K562 (cell line): ENCODE measurements around the gene DNAH9. TPM values are rescaled to one million over a fixed set of nuclear protein-coding genes. Genes with fewer than 3 reads are reported as not detected.

ENCODE experiments used
- ATAC-seq: fragments of 200-7000 bp; cut with Tn5 transposase; 3 replicates; pipeline ENCODE4 v1.9.1; 2020; ENCODE audit warnings: moderate library complexity
- BruUV-seq: library from RNA; stranded (reverse); fragments of 400-500 nt; replicated peaks from 2 replicates; lab custom pipeline; 2021; lab: Mats Ljungman, UMichigan
- CTCF ChIA-PET: fragments of 300-600 bp; formaldehyde crosslinking; extraction: SDS; loops from one replicate; lab custom pipeline; 2021; ENCODE audit warnings: low intra/inter-chr PET ratio; lab: Yijun Ruan, JAX
- POLR2A ChIA-PET: fragments of 300-600, 350-650 bp; sonication (Branson Sonifier 250); formaldehyde crosslinking; extraction: SDS; loops from one replicate; lab custom pipeline; 2021; ENCODE audit warnings: antibody characterized with exemption, inconsistent platforms; lab: Yijun Ruan, JAX
- DNase-seq, 4 experiments: peaks; one replicate each; pipeline versions ENCODE4 v3.0.0 to v3.0.0-alpha.2; 2011 to 2018; ENCODE audit warnings: low spot score in 3 of 4, mixed read lengths in 3 of 4; ENCODE audit errors: extremely low read depth in 1 of 4
- FAIRE-seq: peaks from 2 replicates; lab custom pipeline; 2011; peaks lifted over from hg19 to GRCh38; lab: Jason Lieb, UNC
- H2AFZ ChIP-seq: 2 replicates; pipeline ENCODE4 v1.6.0; 2011; ENCODE audit warnings: low read depth, low read length, control low read depth, inconsistent platforms
- H3K27ac ChIP-seq: fragments of 200-600 bp; 3 replicates; pipeline ENCODE4 v1.8.0; 2011; ENCODE audit warnings: low read depth, mild to moderate bottlenecking, control low read depth, inconsistent platforms, low read length, moderate library complexity, mixed read lengths; ENCODE audit errors: extremely low read depth
- H3K27me3 ChIP-seq, 2 experiments: fragments of 300-600 bp in 1 of 2; 2 replicates in 1 of 2; 3 replicates in 1 of 2; pipeline versions ENCODE4 v1.6.0 to v1.8.0; 2011; ENCODE audit warnings: inconsistent platforms in 2 of 2, low read length in 2 of 2, mild to moderate bottlenecking in 1 of 2, mixed read lengths in 1 of 2, moderate library complexity in 1 of 2; ENCODE audit not compliant: control insufficient read depth in 2 of 2, insufficient read depth in 2 of 2
- H3K36me3 ChIP-seq: fragments of 300-600 bp; 3 replicates; pipeline ENCODE4 v1.8.0; 2011; ENCODE audit warnings: mild to moderate bottlenecking, low read length, inconsistent platforms; ENCODE audit not compliant: control insufficient read depth, insufficient read depth
- H3K4me1 ChIP-seq, 2 experiments: fragments of 200-600 bp in 1 of 2; replicated peaks in 1 of 2; 2 replicates in 1 of 2; 3 replicates in 1 of 2; pipeline versions ENCODE4 v1.5.1 to v1.8.0; 2011; ENCODE audit warnings: inconsistent platforms in 2 of 2, low read length in 2 of 2, mild to moderate bottlenecking in 1 of 2, mixed read lengths in 1 of 2, moderate library complexity in 1 of 2; ENCODE audit not compliant: control insufficient read depth in 2 of 2, insufficient read depth in 2 of 2
- H3K4me2 ChIP-seq: 2 replicates; pipeline ENCODE4 v1.6.1; 2011; ENCODE audit warnings: low read length, control low read depth, inconsistent platforms, mixed read lengths; ENCODE audit not compliant: insufficient read depth
- H3K4me3 ChIP-seq: fragments of 200-600 bp; sonication (generic), shearing (Covaris generic); 2 replicates; pipeline ENCODE4 v1.5.1; 2016; ENCODE audit warnings: control low read depth, inconsistent platforms
- H3K79me2 ChIP-seq: fragments of 200-600 bp; 3 replicates; pipeline ENCODE4 v1.8.0; 2011; ENCODE audit warnings: low read length, inconsistent platforms; ENCODE audit not compliant: control insufficient read depth, insufficient read depth
- H3K9ac ChIP-seq, 2 experiments: 2 replicates each; pipeline versions ENCODE4 v1.6.0 to v1.6.1; 2011; ENCODE audit warnings: low read depth in 2 of 2, low read length in 2 of 2, control low read depth in 1 of 2, inconsistent platforms in 1 of 2, mild to moderate bottlenecking in 1 of 2, mixed read lengths in 1 of 2; ENCODE audit not compliant: insufficient read depth in 1 of 2
- H3K9me1 ChIP-seq: one replicate; pipeline ENCODE4 v1.6.0; 2011; ENCODE audit warnings: inconsistent platforms, mild to moderate bottlenecking, low read length, moderate library complexity; ENCODE audit not compliant: control insufficient read depth, insufficient read depth
- H3K9me3 ChIP-seq: replicated peaks from 2 replicates; pipeline ENCODE4 v1.5.1; 2011; ENCODE audit warnings: low read depth, low read length, inconsistent platforms; ENCODE audit not compliant: control insufficient read depth, insufficient read depth
- H4K20me1 ChIP-seq: replicated peaks from 2 replicates; pipeline ENCODE4 v1.6.1; 2011; ENCODE audit warnings: low read length, inconsistent platforms, mixed read lengths; ENCODE audit not compliant: control insufficient read depth, insufficient read depth
- CBX8 ChIP-seq: fragments of 200-600 bp; sonication (generic); IDR thresholded peaks from 2 replicates; pipeline ENCODE4 v1.6.1; 2012; ENCODE audit warnings: borderline replicate concordance, mixed run types, low read depth, mild to moderate bottlenecking, moderate library complexity, mixed read lengths, low read length, control low read depth, inconsistent platforms; ENCODE audit not compliant: poor library complexity, severe bottlenecking; ENCODE audit errors: extremely low read depth
- DDX20 ChIP-seq: fragments of 450-650 bp; IDR thresholded peaks from 2 replicates; pipeline ENCODE4 v1.6.1; 2016; ENCODE audit warnings: missing genetic modification characterization, low read depth, mild to moderate bottlenecking, missing compliant biosample characterization, moderate library complexity
- FOXA3 ChIP-seq, 2 experiments: fragments of 450-650 bp in 1 of 2; sonication (generic) in 1 of 2; formaldehyde crosslinking; IDR thresholded peaks in 1 of 2; conservative IDR thresholded peaks in 1 of 2; 2 replicates each; pipeline versions ENCODE4 v1.4.0 to v1.8.0; 2020 to 2022; ENCODE audit warnings: mild to moderate bottlenecking in 2 of 2, missing genetic modification reagents in 1 of 2
- HOXB6 ChIP-seq: fragments of 250-450 bp; sonication (Bioruptor Pico); IDR thresholded peaks from 2 replicates; pipeline ENCODE4 v1.5.1; 2022; ENCODE audit warnings: mild to moderate bottlenecking, borderline replicate concordance
- MAFF ChIP-seq: IDR thresholded peaks from 2 replicates; pipeline ENCODE4 v1.6.1; 2012; ENCODE audit warnings: low read length, improper control_type of control experiment
- MECOM ChIP-seq: fragments of 250-450 bp; sonication (Bioruptor Pico); IDR thresholded peaks from 2 replicates; pipeline ENCODE4 v1.8.0; 2022; ENCODE audit warnings: inconsistent platforms
- MTF1 ChIP-seq: fragments of 250-450 bp; sonication (Bioruptor Pico); IDR thresholded peaks from 2 replicates; pipeline ENCODE4 v1.9.0; 2021; ENCODE audit warnings: moderate library complexity, mild to moderate bottlenecking, inconsistent platforms, borderline replicate concordance
- NEUROD1 ChIP-seq: fragments of 150-350 bp; IDR thresholded peaks from 2 replicates; pipeline ENCODE4 v1.6.1; 2014; ENCODE audit warnings: borderline replicate concordance, low read length, low read depth; ENCODE audit not compliant: partially characterized antibody
- OTX1 ChIP-seq: fragments of 450-650 bp; formaldehyde crosslinking; IDR thresholded peaks from 2 replicates; pipeline ENCODE4 v1.4.0; 2022; ENCODE audit warnings: mild to moderate bottlenecking
- PREB ChIP-seq: sonication (generic); formaldehyde crosslinking; IDR thresholded peaks from 2 replicates; pipeline ENCODE4 v1.8.1; 2023; ENCODE audit warnings: mild to moderate bottlenecking, missing genetic modification reagents
- SMARCA5 ChIP-seq: fragments of 450-650 bp; IDR thresholded peaks from 2 replicates; pipeline ENCODE4 v1.6.1; 2016
- SMARCE1 ChIP-seq: fragments of 450-650 bp; IDR thresholded peaks from 2 replicates; pipeline ENCODE4 v1.7.1; 2016; ENCODE audit warnings: mild to moderate bottlenecking
- SOX6 ChIP-seq: fragments of 450-650 bp; IDR thresholded peaks from 2 replicates; pipeline ENCODE4 v1.6.1; 2014; ENCODE audit warnings: mild to moderate bottlenecking
- ZNF134 ChIP-seq: fragments of 250-450 bp; sonication (Bioruptor Pico); conservative IDR thresholded peaks from 2 replicates; pipeline ENCODE4 v1.4.0; 2020
- ZNF57 ChIP-seq: fragments of 450-650 bp; formaldehyde crosslinking; IDR thresholded peaks from 2 replicates; pipeline ENCODE4 v1.4.0; 2020; ENCODE audit warnings: mild to moderate bottlenecking, moderate library complexity
- ZNF639 ChIP-seq, 2 experiments: fragments of 200-800 bp in 1 of 2; sonication (Bioruptor generic) in 1 of 2; sonication (generic) in 1 of 2; formaldehyde crosslinking in 1 of 2; IDR thresholded peaks in 1 of 2; conservative IDR thresholded peaks in 1 of 2; 2 replicates each; pipeline versions ENCODE4 v1.5.0 to v1.6.1; 2016 to 2020; ENCODE audit warnings: missing compliant biosample characterization in 1 of 2, missing genetic modification characterization in 1 of 2, missing genetic modification reagents in 1 of 2
- WGBS: fragments of 100-300 bp; shearing (Covaris generic); methylation state at CpG from one replicate; pipeline ENCODE4 v1.1.6; 2016; ENCODE audit warnings: low coverage, mixed read lengths; ENCODE audit not compliant: insufficient coverage; ENCODE audit errors: missing lambda C conversion rate; 5-methylcytosine and 5-hydroxymethylcytosine counted together
- in situ Hi-C: fragments of 300-500 bp; cut with MboI; formaldehyde crosslinking; loops from 4 replicates; pipeline ENCODE4 v1.15.0; 2018; ENCODE audit warnings: inconsistent platforms, mixed read lengths
- intact Hi-C: fragments of 100-400 bp; cut with micrococcal nuclease; formaldehyde crosslinking; loops from 2 replicates; pipeline ENCODE4 v1.14.2; 2022
- polyA plus RNA-seq, 8 experiments: library from polyadenylated mRNA; depleted of rRNA in 4 of 8; stranded (reverse) in 5 of 8; unstranded in 3 of 8; fragments of >200 nt; fragmentation: Nextera tagmentation in 2 of 8; fragmentation: Illumina TruSeq in 1 of 8; extraction: Ambion mirVana in 2 of 8; extraction: Trizol in 1 of 8; gene quantifications; 2 replicates each; pipeline versions ENCODE4 v1.2.1 to v1.2.3, GENCODE V29; 2011 to 2014; ENCODE audit warnings: inconsistent platforms in 1 of 8, missing spikeins in 1 of 8
- total RNA-seq, 7 experiments: library from RNA; depleted of rRNA in 6 of 7; stranded (reverse); fragments of >200 nt in 6 of 7; fragmentation: Illumina TruSeq in 2 of 7; extraction: Trizol in 2 of 7; gene quantifications; 2 replicates each; pipeline versions ENCODE4 v1.2.1 to v1.2.3, GENCODE V29; 2011 to 2021; ENCODE audit warnings: low replicate concordance in 1 of 7
- TF ChIP-seq, protein P1 (sequence below): fragments of 250-450 bp; sonication (Bioruptor Pico); IDR thresholded peaks from 2 replicates; pipeline ENCODE4 v1.5.0; 2021; ENCODE audit warnings: mild to moderate bottlenecking, borderline replicate concordance

Gene DNAH9
- total and polyA plus RNA-seq, 9 of the 15 experiments (the other 6 are each of a cell fraction or from before 2014, with no cell fraction given) = not detected

GRCh38 chr17:11558681-11559234 lies 39.5 kb upstream of the DNAH9 start:
- H3K4me1 ChIP-seq = peaks cover 0 to 5% of the 10 kb centered on the region in 2 experiments; a peak in 2 of 5 replicates
- POLR2A ChIA-PET = no interaction called here
- ATAC-seq (no peak), FAIRE-seq (no peak), DNase-seq (no peak)
- H2AFZ ChIP-seq = no peak overlapping the region
- no peak overlapping the region for H3K4me3 ChIP-seq
- intact Hi-C loops = no loop called here
- no peaks in the 10 kb centered on the region for H4K20me1 ChIP-seq
- no peaks in the 10 kb centered on the region for H3K9me1 ChIP-seq
- no peaks in the 10 kb centered on the region; a peak in 1 of 5 replicates for H3K27me3 ChIP-seq
- H3K79me2 ChIP-seq = no peaks in the 10 kb centered on the region
- no peak overlapping the region for H3K9ac ChIP-seq
- no peak overlapping the region for H3K27ac ChIP-seq
- H3K36me3 ChIP-seq = no peaks in the 10 kb centered on the region
- in situ Hi-C loops = no loop called here
- WGBS = 0% methylated on average over 6 of the region's 10 CpGs
- CTCF ChIA-PET = no interaction called here
- TF ChIP-seq PREB (CRISPR knock-in tag) (no peak), SMARCE1 (no peak), DDX20 (tag) (no peak), OTX1 (CRISPR knock-in tag) (no peak), CBX8 (no peak), MAFF (no peak), FOXA3 (CRISPR knock-in tag; conservative IDR thresholded peaks at IDR 0.05 in 1 of 2, IDR thresholded peaks at IDR 0.05 in 1 of 2) (no peak), ZNF134 (no peak), SOX6 (no peak), SMARCA5 (no peak), MTF1 (CRISPR knock-in tag) (no peak), ZNF57 (CRISPR knock-in tag) (no peak), ZNF639 (CRISPR knock-in tag; conservative IDR thresholded peaks at IDR 0.05 in 1 of 2, IDR thresholded peaks at IDR 0.05 in 1 of 2) (no peak), NEUROD1 (no peak), HOXB6 (no peak), MECOM (CRISPR knock-in tag) (no peak)
- TF ChIP-seq, protein P1, sequence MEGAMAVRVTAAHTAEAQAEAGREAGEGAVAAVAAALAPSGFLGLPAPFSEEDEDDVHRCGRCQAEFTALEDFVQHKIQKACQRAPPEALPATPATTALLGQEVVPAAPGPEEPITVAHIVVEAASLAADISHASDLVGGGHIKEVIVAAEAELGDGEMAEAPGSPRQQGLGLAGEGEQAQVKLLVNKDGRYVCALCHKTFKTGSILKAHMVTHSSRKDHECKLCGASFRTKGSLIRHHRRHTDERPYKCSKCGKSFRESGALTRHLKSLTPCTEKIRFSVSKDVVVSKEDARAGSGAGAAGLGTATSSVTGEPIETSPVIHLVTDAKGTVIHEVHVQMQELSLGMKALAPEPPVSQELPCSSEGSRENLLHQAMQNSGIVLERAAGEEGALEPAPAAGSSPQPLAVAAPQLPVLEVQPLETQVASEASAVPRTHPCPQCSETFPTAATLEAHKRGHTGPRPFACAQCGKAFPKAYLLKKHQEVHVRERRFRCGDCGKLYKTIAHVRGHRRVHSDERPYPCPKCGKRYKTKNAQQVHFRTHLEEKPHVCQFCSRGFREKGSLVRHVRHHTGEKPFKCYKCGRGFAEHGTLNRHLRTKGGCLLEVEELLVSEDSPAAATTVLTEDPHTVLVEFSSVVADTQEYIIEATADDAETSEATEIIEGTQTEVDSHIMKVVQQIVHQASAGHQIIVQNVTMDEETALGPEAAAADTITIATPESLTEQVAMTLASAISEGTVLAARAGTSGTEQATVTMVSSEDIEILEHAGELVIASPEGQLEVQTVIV (CRISPR knock-in tag) = no peak
- BruUV-seq = no TSS peak
- no peaks in the 10 kb centered on the region for H3K9me3 ChIP-seq
- no peak overlapping the region for H3K4me2 ChIP-seq
